ENCODE results near the gene UVRAG.

- TF ChIP-seq, protein P1, sequence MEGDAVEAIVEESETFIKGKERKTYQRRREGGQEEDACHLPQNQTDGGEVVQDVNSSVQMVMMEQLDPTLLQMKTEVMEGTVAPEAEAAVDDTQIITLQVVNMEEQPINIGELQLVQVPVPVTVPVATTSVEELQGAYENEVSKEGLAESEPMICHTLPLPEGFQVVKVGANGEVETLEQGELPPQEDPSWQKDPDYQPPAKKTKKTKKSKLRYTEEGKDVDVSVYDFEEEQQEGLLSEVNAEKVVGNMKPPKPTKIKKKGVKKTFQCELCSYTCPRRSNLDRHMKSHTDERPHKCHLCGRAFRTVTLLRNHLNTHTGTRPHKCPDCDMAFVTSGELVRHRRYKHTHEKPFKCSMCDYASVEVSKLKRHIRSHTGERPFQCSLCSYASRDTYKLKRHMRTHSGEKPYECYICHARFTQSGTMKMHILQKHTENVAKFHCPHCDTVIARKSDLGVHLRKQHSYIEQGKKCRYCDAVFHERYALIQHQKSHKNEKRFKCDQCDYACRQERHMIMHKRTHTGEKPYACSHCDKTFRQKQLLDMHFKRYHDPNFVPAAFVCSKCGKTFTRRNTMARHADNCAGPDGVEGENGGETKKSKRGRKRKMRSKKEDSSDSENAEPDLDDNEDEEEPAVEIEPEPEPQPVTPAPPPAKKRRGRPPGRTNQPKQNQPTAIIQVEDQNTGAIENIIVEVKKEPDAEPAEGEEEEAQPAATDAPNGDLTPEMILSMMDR (IDR thresholded peaks at IDR 0.05) = peak; percentile 47 to 69 (median 52)
- TF ChIP-seq POLR2A (IDR thresholded peaks at IDR 0.05) (no peak), EP300 (IDR thresholded peaks at IDR 0.05) (no peak)
Observed at GRCh38 chr11:75896843-75897419, 81.9 kb downstream of the UVRAG start.

All from ovary (tissue), 3 donors.